H1 (cell line): ENCODE measurements around the gene TCFL5. TPM values are rescaled to one million over a fixed set of nuclear protein-coding genes. Genes with fewer than 3 reads are reported as not detected.

Experiments used
- CTCF ChIA-PET: fragments of 300-600 bp; sonication (Branson Sonifier 250); formaldehyde crosslinking; loops from one replicate; lab custom pipeline; 2021; ENCODE audit not compliant: partially characterized antibody; lab: Charles Lee
- POLR2A ChIA-PET: fragments of 300-600 bp; sonication (Branson Sonifier 250); formaldehyde crosslinking; loops from one replicate; lab custom pipeline; 2021; ENCODE audit warnings: inconsistent platforms; ENCODE audit not compliant: partially characterized antibody; lab: Charles Lee
- DNase-seq, 2 experiments: peaks; one replicate each; pipeline versions ENCODE4 v3.0.0 to v3.0.0-alpha.2; 2010 to 2022; ENCODE audit warnings: low spot score in 2 of 2, low read depth in 1 of 2, mixed read lengths in 1 of 2
- FAIRE-seq: peaks from 2 replicates; lab custom pipeline; 2011; peaks lifted over from hg19 to GRCh38; lab: Jason Lieb, UNC
- H2AFZ ChIP-seq: 2 replicates; pipeline ENCODE4 v1.8.1; 2012; ENCODE audit warnings: low read length, inconsistent platforms
- H2AK5ac ChIP-seq: 2 replicates; pipeline ENCODE4 v1.6.1; 2013; ENCODE audit warnings: low read depth, low read length
- H2BK120ac ChIP-seq: replicated peaks from 2 replicates; pipeline ENCODE3; 2013; ENCODE audit warnings: low read depth, low read length, inconsistent platforms
- H2BK12ac ChIP-seq: 2 replicates; pipeline ENCODE4 v1.6.1; 2013; ENCODE audit warnings: low read depth, low read length
- H2BK15ac ChIP-seq: 2 replicates; pipeline ENCODE4 v1.6.1; 2013; ENCODE audit warnings: low read length
- H2BK20ac ChIP-seq: 2 replicates; pipeline ENCODE4 v1.6.1; 2013; ENCODE audit warnings: low read length
- H2BK5ac ChIP-seq: 2 replicates; pipeline ENCODE4 v1.6.1; 2013; ENCODE audit warnings: low read depth, low read length
- H3K14ac ChIP-seq: 2 replicates; pipeline ENCODE4 v1.6.1; 2013; ENCODE audit warnings: inconsistent platforms; ENCODE audit not compliant: insufficient read length
- H3K18ac ChIP-seq: 2 replicates; pipeline ENCODE4 v1.6.1; 2013; ENCODE audit warnings: low read length; ENCODE audit errors: extremely low read depth
- H3K23ac ChIP-seq: 2 replicates; pipeline ENCODE4 v1.6.1; 2013; ENCODE audit warnings: inconsistent platforms; ENCODE audit not compliant: insufficient read length
- H3K23me2 ChIP-seq: 2 replicates; pipeline ENCODE4 v1.6.1; 2013; ENCODE audit warnings: low read depth, low read length
- H3K27ac ChIP-seq: 2 replicates; pipeline ENCODE4 v1.6.1; 2011; ENCODE audit warnings: low read depth, low read length, inconsistent platforms
- H3K27me3 ChIP-seq, 4 experiments: replicated peaks in 1 of 4; 1 replicate in 1 of 4; 2 replicates in 3 of 4; pipeline versions ENCODE4 v1.6.1 to v1.8.1; 2011 to 2013; ENCODE audit warnings: low read length in 3 of 4, mild to moderate bottlenecking in 3 of 4, inconsistent platforms in 2 of 4, mixed read lengths in 2 of 4, moderate library complexity in 1 of 4; ENCODE audit not compliant: control insufficient read depth in 3 of 4, insufficient read depth in 3 of 4; ENCODE audit errors: extremely low read depth in 1 of 4
- H3K36me3 ChIP-seq, 4 experiments: 2 replicates each; pipeline versions ENCODE4 v1.6.1 to v1.8.1; 2011 to 2013; ENCODE audit warnings: mild to moderate bottlenecking in 4 of 4, low read length in 3 of 4, moderate library complexity in 2 of 4, control low read depth in 1 of 4, inconsistent platforms in 1 of 4; ENCODE audit not compliant: insufficient read depth in 4 of 4, control insufficient read depth in 2 of 4
- H3K4ac ChIP-seq: replicated peaks from 2 replicates; pipeline ENCODE3; 2013; ENCODE audit warnings: low read length, low read depth, mixed read lengths, inconsistent platforms; ENCODE audit not compliant: insufficient read length
- H3K4me1 ChIP-seq, 4 experiments: replicated peaks in 1 of 4; 1 replicate in 1 of 4; 2 replicates in 3 of 4; pipeline versions ENCODE4 v1.6.1 to v1.8.1; 2011 to 2013; ENCODE audit warnings: low read length in 3 of 4, inconsistent platforms in 2 of 4, mixed read lengths in 1 of 4; ENCODE audit not compliant: insufficient read depth in 4 of 4, control insufficient read depth in 3 of 4
- H3K4me2 ChIP-seq, 2 experiments: 2 replicates each; pipeline versions ENCODE4 v1.6.1 to v1.8.1; 2011 to 2013; ENCODE audit warnings: low read depth in 2 of 2, low read length in 2 of 2, control low read depth in 1 of 2, inconsistent platforms in 1 of 2, mild to moderate bottlenecking in 1 of 2; ENCODE audit not compliant: insufficient read depth in 1 of 2
- H3K4me3 ChIP-seq, 4 experiments: fragments of 200-600, 300-600 bp in 1 of 4; sonication (generic), shearing (Covaris generic), sonication (Bioruptor Twin) in 1 of 4; 2 replicates each; pipeline versions ENCODE4 v1.5.1 to v1.8.1; 2011 to 2016; ENCODE audit warnings: low read length in 4 of 4, low read depth in 3 of 4, control low read depth in 2 of 4, inconsistent platforms in 2 of 4, mild to moderate bottlenecking in 2 of 4, mixed read lengths in 1 of 4, moderate library complexity in 1 of 4; ENCODE audit not compliant: insufficient read depth in 2 of 4; ENCODE audit errors: extremely low read depth in 1 of 4
- H3K56ac ChIP-seq: replicated peaks from 2 replicates; pipeline ENCODE3; 2013; ENCODE audit warnings: low read depth, mild to moderate bottlenecking, mixed read lengths, low read length, inconsistent platforms; ENCODE audit not compliant: insufficient read length
- H3K79me1 ChIP-seq: 2 replicates; pipeline ENCODE4 v1.6.1; 2013; ENCODE audit warnings: low read depth, low read length, control low read depth
- H3K79me2 ChIP-seq, 2 experiments: 2 replicates each; pipeline versions ENCODE4 v1.6.1 to v1.8.1; 2012 to 2013; ENCODE audit warnings: low read length in 2 of 2, mild to moderate bottlenecking in 2 of 2, inconsistent platforms in 1 of 2; ENCODE audit not compliant: insufficient read depth in 2 of 2, control insufficient read depth in 1 of 2
- H3K9ac ChIP-seq, 4 experiments: replicated peaks in 1 of 4; 1 replicate in 1 of 4; 2 replicates in 3 of 4; pipeline versions ENCODE4 v1.6.1 to v1.8.1; 2011 to 2013; ENCODE audit warnings: low read depth in 3 of 4, low read length in 3 of 4, control low read depth in 2 of 4, mild to moderate bottlenecking in 2 of 4, moderate library complexity in 2 of 4, inconsistent platforms in 1 of 4; ENCODE audit errors: extremely low read depth in 1 of 4
- H3K9me3 ChIP-seq, 2 experiments: 2 replicates each; pipeline versions ENCODE4 v1.6.1 to v1.8.1; 2012 to 2013; ENCODE audit warnings: mild to moderate bottlenecking in 2 of 2, moderate library complexity in 2 of 2, control low read depth in 1 of 2, inconsistent platforms in 1 of 2, low read depth in 1 of 2, low read length in 1 of 2, mixed read lengths in 1 of 2; ENCODE audit not compliant: insufficient read depth in 2 of 2
- H4K20me1 ChIP-seq, 2 experiments: replicated peaks in 1 of 2; 2 replicates each; pipeline versions ENCODE3 to v1.8.1; 2011 to 2013; ENCODE audit warnings: inconsistent platforms in 2 of 2, low read length in 2 of 2, mild to moderate bottlenecking in 1 of 2; ENCODE audit not compliant: insufficient read depth in 2 of 2, control insufficient read depth in 1 of 2
- H4K5ac ChIP-seq: 2 replicates; pipeline ENCODE4 v1.6.1; 2013; ENCODE audit warnings: low read length, low read depth, mixed read lengths, inconsistent platforms; ENCODE audit not compliant: insufficient read length
- H4K8ac ChIP-seq: 2 replicates; pipeline ENCODE4 v1.8.0; 2013; ENCODE audit warnings: mild to moderate bottlenecking, moderate library complexity, low read length, inconsistent platforms; ENCODE audit not compliant: insufficient read depth; ENCODE audit errors: extremely low read depth
- H4K91ac ChIP-seq: replicated peaks from 2 replicates; pipeline ENCODE3; 2013; ENCODE audit warnings: low read length, mixed read lengths, inconsistent platforms; ENCODE audit not compliant: insufficient read length
- CEBPB ChIP-seq: IDR thresholded peaks from 2 replicates; pipeline ENCODE4 v1.6.1; 2012; ENCODE audit warnings: low read depth, low read length
- EP300 ChIP-seq, 2 experiments: IDR thresholded peaks; 1 replicate in 1 of 2; 2 replicates in 1 of 2; pipeline ENCODE4 v1.6.1; 2011 to 2012; ENCODE audit warnings: low read depth in 2 of 2, low read length in 2 of 2, mild to moderate bottlenecking in 2 of 2, borderline replicate concordance in 1 of 2, inconsistent platforms in 1 of 2, moderate library complexity in 1 of 2
- HDAC6 ChIP-seq: IDR thresholded peaks from one replicate; pipeline ENCODE4 v1.7.1; 2012; ENCODE audit warnings: low read depth, mild to moderate bottlenecking, inconsistent platforms, low read length, moderate library complexity
- MAX ChIP-seq: IDR thresholded peaks from 2 replicates; pipeline ENCODE4 v1.6.1; 2012; ENCODE audit warnings: inconsistent platforms
- RXRA ChIP-seq: IDR thresholded peaks from 2 replicates; pipeline ENCODE4 v1.6.1; 2011; ENCODE audit warnings: low read depth, mild to moderate bottlenecking, low read length, moderate library complexity; ENCODE audit not compliant: insufficient read depth
- SAP30 ChIP-seq: fragments of 300-600 bp; sonication (generic); IDR thresholded peaks from 2 replicates; pipeline ENCODE4 v1.7.1; 2012; ENCODE audit warnings: low read length, moderate library complexity, mild to moderate bottlenecking, inconsistent platforms; ENCODE audit not compliant: insufficient read depth, insufficient replicate concordance
- SIX5 ChIP-seq: IDR thresholded peaks from 2 replicates; pipeline ENCODE4 v1.6.1; 2011; ENCODE audit warnings: mild to moderate bottlenecking, low read depth, low read length
- YY1 ChIP-seq: IDR thresholded peaks from 2 replicates; pipeline ENCODE4 v1.6.1; 2011; ENCODE audit warnings: low read depth, mild to moderate bottlenecking, low read length
- WGBS, 2 experiments: shearing (Covaris generic) in 1 of 2; methylation state at CpG; one replicate each; pipeline versions ENCODE4 v1.1.6 to v1.1.7; 2013 to 2015; ENCODE audit warnings: low lambda C conversion rate in 2 of 2, mixed read lengths in 2 of 2, inconsistent platforms in 1 of 2, low coverage in 1 of 2, missing lambda C conversion rate in 1 of 2; ENCODE audit not compliant: insufficient replicate concordance in 2 of 2, insufficient coverage in 1 of 2, insufficient read length in 1 of 2; ENCODE audit errors: extremely low coverage in 1 of 2, missing lambda C conversion rate in 1 of 2; 5-methylcytosine and 5-hydroxymethylcytosine counted together
- polyA plus RNA-seq, 7 experiments: library from polyadenylated mRNA; depleted of rRNA in 3 of 7; stranded (reverse) in 5 of 7; unstranded in 2 of 7; fragments of >200 nt in 5 of 7; fragments of 200-250 nt in 2 of 7; gene quantifications; 1 replicate in 5 of 7; 2 replicates in 1 of 7; 4 replicates in 1 of 7; pipeline versions ENCODE4 v1.2.1 to v1.2.3, GENCODE V29; 2011 to 2013; ENCODE audit warnings: missing spikeins in 2 of 7, mixed read lengths in 2 of 7
- total RNA-seq: library from RNA; stranded (reverse); fragmentation: NEBNext Ultra II Directional; extraction: Animal tissue kit (Norgen Biotek cat#: 25700); gene quantifications from 2 replicates; pipeline ENCODE4 v1.2.1, GENCODE V29; 2021

The TCFL5 gene
- total and polyA plus RNA-seq, 2 of the 8 experiments (the other 6 are each of a cell fraction or from before 2014, with no cell fraction given): 6.2 to 15.0 TPM

- H4K20me1 ChIP-seq: peaks cover 7 to 8% of the 10 kb centered on the region in 2 experiments
- peaks cover 0 to 4% (median 2%) of the 10 kb centered on the region in 4 experiments; a peak in 1 of 7 replicates for H3K27me3 ChIP-seq
- peaks cover 2% of the 10 kb centered on the region; the same call in 1 of the 2 replicates for H3K23me2 ChIP-seq
- no peak overlapping the region for H3K4me2 ChIP-seq
- no peak overlapping the region for H4K5ac ChIP-seq
- no peak for FAIRE-seq
- H3K9me3 ChIP-seq: no peaks in the 10 kb centered on the region
- no peak overlapping the region for H2BK12ac ChIP-seq
- no peak overlapping the region for H2BK15ac ChIP-seq
- H4K8ac ChIP-seq: no peak overlapping the region
- no peak overlapping the region for H2AFZ ChIP-seq
- H2BK20ac ChIP-seq: no peak overlapping the region
- no peak overlapping the region for H2AK5ac ChIP-seq
- no peak overlapping the region for H3K18ac ChIP-seq
- no peak overlapping the region for H3K56ac ChIP-seq
- no peak for TF ChIP-seq EP300 (IDR thresholded peaks at IDR 0.05; ENCODE audit: borderline replicate concordance in 1 of 2, low read depth in 2 of 2, low read length in 2 of 2)
- no peak for TF ChIP-seq HDAC6
- TF ChIP-seq YY1: no peak
- no peak for TF ChIP-seq RXRA
- no peak for TF ChIP-seq SIX5
- TF ChIP-seq SAP30: no peak
- TF ChIP-seq CEBPB: no peak
- no peak for TF ChIP-seq MAX
- TF ChIP-seq, all 59 proteins: peak for 0
- H3K9ac ChIP-seq: no peak overlapping the region
- no peaks in the 10 kb centered on the region for H3K79me1 ChIP-seq
- peaks cover 0 to 3% (median 0%) of the 10 kb centered on the region in 4 experiments; a peak in 3 of 8 replicates for H3K36me3 ChIP-seq
- CTCF ChIA-PET: interaction anchor here (0.9 to 3.2 kb wide), 12 partner anchors 10 to 349 kb away, joined by 3 to 27 read pairs (median 4); no protein-coding TSS in a partner anchor
- no peak overlapping the region for H2BK5ac ChIP-seq
- no peak overlapping the region for H3K4ac ChIP-seq
- no peak overlapping the region for H3K14ac ChIP-seq
- H2BK120ac ChIP-seq: no peak overlapping the region
- H3K27ac ChIP-seq: no peak overlapping the region
- POLR2A ChIA-PET: interaction anchor here (2.3 kb wide), 1 partner anchor 11 kb away, joined by 12 read pairs; no protein-coding TSS in a partner anchor
- H3K79me2 ChIP-seq: no peaks in the 10 kb centered on the region
- H4K91ac ChIP-seq: no peak overlapping the region
- peaks cover 0 to 23% (median 13%) of the 10 kb centered on the region in 4 experiments; a peak in 5 of 7 replicates for H3K4me1 ChIP-seq
- WGBS, 2 experiments: 100% methylated on average over 3 of the region's 12 CpGs; no CpG with 5 or more reads in 1 of the 2 experiments
- no peak overlapping the region for H3K23ac ChIP-seq
- DNase-seq: no peak
- H3K4me3 ChIP-seq: no peak overlapping the region
These were observed 39.9 kb downstream of the TCFL5 start for GRCh38 chr20:62821726-62822210.
